Hematopoietic multipotent progenitor cell treated with erythropoietin and hydrocortisone succinate and interleukin-3 and kit ligand, for 15 days (in vitro differentiated cells): ENCODE data around the gene FABP1.

ENCODE experiments used
- DNase-seq: peaks from one replicate; pipeline ENCODE4 v3.0.0-alpha.2; 2015; ENCODE audit warnings: low spot score

FABP1 gene

DNA sequence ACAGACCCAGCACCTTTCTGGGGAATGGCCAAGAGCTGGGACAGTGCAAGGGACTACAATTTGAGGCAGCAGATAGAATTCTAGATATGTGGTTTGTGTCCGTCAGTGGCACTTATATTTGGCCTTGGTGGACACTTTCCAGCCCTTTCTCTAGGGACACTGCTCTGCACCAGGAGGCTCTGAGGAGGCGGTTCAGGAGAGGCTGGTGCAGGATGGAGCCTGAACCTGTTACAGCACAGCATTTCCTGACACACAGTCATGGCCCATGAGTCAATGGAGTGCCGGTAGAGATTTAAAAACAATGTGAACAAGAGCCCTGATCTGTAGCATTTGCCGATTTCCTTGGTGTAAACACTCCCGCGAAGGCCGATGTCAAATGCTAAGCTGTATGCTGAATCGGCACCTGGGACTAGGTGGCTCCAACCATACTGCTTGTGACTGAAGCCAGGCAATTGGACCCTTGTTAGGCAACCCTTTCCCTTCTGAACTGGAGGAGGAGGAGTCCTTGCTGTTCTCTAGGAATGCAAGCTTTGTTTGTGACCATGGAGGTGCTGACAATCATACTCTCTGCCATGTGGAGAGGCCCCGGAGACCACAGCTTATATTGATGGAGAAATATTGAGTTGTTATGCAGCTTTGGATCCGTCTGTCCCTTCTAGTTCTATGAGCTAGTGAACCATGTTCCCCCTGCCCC is 11.9 kb downstream of the FABP1 start:
- no peak for DNase-seq

DNA sequence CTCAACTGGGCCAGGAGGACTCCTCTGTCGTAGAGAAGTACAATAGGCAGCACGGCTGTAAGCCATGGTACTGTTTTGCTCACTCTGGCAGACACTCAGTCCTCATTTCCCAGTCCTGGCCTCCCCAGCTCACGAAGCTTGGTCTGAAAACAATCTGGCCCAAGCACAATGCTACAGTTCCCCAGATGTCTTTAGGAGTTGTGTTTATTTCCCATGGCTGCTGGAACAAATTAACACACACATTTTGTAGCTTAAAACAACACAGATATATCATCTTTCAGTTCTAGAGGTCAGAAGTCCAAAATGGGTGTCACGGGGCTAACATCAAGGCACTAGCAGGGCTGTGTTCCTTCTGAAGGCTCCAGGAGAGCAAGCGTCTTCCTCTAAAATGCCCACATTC is 13.0 kb downstream of the FABP1 start:
- DNase-seq, result no peak

DNA sequence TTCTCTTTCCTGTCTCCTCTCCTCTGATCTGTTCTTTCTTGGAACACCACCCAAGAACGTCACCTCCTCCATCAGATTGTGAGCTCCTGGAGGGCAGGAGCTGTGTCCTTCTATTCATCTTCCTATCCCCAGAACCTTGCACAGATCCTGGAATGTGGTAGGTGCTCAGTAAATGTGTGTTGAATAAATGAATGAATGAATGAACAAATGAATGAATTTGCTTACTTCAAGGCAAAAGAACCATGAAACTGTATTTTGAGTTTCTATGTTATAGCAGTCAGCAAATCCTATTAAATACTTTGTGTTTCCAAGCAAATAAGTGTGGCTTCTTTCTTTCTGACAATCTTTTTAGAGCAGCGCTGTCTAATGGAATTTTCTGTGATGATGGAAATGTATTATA is 14.8 kb downstream of the FABP1 start:
- no peak for DNase-seq

DNA sequence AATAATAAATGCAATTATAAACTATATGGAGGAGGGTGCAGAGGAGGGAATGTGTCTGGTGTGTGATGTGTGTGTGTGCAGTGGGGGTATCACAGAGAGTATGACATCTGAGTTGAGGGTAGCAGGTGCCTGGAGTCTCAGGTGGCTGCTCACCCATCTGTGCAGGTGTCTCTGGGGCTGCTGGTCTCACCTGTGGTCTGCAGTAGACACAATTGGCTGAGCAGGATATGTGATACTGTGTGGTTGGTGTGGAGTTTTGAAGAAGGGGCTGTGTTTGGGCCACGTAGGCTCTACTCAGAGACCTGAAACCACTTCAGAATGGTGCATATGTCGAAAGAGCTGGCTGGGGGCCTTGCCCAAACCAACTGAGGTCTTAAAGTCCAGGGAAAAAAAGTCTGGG is 17.0 kb downstream of the FABP1 start:
- DNase-seq, result no peak

DNA sequence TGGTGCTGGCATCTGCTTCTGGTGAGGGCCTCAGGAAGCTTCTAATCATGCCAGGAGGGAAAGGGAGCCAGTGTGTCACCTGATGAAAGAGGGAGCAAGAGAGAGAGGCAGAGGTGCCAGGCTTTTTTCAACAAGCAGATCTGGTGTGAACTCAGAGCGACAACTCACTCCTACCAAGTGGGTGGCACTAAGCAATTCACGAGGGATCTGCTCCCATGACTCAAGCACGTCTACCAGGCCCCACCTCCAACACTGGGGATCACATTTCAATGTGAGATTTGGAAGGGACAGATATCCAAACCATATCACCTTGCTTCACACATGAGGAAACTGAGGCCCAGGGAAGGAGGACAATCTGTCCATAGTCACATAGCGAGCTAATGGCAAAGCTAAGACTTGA is 19.1 kb downstream of the FABP1 start:
- no peak for DNase-seq

DNA sequence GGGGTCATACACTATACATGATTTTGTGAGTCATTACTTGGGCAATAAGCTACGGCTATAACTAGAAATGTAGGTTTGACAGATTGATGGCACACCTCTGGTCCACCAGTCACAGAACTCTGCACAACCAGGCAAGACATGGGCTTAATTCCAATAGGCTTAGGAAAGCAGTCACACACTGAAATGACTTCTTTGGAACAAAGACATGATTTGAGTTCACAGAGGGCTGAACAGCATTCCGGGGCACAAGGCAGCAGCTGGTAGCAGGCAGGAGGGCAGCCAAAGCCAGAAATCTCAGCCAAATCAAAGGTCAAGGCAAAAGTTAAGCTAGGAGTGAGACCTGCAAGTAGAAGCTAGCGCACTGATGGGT is 27.4 kb downstream of the FABP1 start:
- no peak for DNase-seq

DNA sequence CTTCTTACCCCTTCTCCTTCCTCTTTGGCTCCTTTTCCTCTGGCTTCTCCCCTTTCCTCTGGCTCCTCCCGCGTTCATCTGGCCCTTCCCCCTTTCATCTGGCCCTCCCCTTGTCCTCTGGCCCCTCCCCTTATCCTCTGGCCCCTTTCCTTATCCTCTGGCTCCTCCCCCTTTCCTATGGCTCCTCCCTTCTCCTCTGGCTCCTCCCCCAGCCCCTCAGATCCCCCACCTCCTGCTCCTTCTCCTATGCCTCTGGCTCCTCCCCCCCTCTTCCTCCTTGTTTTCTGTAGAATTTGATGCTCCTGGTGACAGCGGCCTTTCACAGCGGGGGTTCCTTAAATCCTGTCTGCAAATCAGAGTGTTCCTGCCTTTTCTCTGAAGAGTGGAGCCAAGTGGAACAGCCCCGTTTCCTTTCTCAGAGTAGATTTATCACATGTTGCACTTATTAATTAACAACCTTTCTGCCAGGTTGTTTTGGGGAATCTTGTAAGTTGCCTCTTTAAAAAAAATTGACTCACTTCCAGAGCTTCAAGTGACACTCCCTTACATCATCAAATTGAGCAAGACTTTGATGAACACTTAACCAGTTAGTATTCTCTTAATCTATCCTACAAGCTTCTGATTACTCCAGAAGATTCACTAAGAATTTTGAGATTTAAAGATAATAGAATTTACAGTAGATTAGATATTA is 27.9 kb downstream of the FABP1 start:
- DNase-seq, result peak; percentile 12

DNA sequence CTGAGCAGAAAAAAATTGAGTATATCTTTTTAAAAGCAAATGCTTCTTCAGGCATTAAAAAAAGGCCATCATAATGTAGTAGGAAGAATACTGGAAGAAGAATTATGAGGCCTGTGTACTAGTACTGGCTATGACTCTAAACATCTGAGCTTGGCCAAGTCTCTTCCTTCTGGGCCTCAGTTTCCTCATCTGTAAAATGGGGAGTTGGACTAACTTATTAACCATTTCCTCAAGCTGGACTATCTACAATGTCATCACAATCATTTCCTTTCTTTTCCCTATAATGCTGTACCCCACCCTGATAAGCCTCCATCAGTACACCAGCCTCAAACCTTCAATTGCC is 29.3 kb downstream of the FABP1 start:
- no peak for DNase-seq

DNA sequence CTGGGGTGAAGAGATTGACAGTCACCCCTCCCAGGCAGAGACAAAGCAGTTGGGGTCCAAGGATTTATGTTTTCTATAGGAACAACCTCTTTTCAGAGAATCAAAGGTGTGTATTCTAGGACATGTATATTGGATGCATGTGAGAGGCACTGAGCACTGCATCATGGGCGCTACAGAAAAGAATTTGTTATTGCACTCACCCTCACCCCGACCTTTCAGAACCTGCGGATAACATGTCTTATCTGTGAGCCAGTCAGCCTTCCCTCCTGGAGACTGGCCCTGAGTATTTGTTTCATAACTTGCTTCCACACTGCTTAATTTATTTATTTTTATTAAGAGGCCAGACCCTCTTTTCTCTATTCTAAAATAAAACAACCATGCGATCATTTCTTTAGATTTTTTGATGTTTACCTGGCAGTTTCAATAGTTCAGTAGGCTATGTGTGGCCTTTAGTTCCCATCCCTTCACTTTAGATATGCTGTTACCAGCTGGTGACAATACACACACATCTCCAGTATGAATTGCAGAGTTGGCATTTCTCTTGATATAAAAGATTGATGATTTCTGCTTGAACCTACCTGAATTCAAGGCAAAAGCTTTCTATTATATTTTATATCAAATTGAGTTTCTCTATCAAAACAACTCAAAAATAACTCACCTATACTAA is 29.8 kb downstream of the FABP1 start:
- DNase-seq, result no peak

DNA sequence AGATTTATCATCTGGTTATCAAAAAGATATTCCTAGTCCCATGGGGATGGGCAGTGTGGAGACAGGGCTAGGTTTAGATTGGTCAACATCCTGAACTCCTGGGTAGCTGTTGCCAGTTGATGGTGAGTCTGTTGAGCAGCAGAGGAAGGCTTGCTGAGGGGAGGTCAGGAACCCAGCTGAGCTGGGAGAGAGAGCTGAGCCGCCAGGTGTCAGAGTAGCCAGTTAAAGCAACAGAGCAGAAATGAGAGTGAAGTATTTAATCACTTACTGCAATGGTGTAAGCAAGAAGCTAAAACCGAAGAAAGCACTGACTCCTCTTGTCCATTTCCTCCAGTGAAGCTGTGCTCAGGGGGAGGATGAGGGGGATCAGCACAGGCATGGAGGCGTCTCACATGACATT is 30.7 kb downstream of the FABP1 start:
- DNase-seq, result no peak

DNA sequence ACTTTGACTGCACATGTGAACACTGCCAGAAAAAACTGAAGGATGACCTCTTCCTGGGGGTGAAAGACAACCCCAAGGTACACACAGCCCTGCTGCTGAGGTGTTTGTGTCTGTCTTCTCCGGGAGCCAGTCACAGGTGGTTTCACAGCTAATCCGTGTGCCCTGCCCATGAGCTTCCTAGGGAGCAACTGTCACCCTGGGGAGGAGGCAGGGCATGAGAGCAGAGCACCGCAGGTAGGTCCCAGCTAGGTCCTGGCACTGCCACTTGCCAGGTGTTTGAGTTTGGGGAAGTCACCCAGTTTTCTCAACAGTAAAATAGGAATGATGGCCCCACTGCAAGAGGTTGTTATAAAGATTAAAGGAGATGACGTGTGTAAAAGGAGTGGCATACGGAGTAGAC is 31.2 kb downstream of the FABP1 start:
- no peak for DNase-seq

DNA sequence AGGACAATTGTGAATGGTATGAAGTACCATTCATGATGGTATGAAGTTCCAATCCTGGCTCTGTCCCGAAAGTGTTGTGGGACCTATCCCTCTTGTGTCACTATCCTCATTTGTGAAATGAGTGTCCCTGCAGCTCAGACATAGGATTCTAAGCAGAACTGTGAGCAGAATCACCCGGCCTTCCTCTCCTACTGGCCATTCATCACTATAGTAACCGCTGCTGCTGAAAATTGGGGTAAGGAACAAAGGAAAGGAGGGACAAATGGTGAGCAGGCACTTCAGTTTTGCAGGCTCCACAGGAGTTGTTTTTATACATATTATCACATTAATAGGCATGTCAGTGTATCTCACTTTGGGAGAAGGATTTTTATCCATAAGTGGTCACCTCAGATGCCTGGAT is 32.8 kb downstream of the FABP1 start:
- DNase-seq, result no peak

DNA sequence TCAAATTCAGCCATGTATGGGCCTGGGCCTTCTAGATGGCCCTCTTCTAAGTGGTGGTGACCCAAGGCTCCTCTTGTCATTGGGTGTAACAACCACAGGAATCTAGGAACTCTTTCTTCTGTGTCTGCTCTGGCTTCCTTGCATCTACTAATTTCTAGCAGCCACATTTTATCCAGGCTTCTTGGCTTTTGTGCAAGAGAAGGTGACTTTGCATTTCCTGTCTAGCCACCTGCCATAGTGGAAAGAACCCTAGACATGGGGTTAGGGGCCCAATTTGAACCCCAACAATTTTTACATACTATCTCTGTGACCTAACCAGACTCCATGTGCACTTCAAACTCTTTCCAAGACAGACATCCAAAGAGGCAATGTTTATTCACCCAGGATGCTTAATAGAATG is 35.1 kb downstream of the FABP1 start:
- no peak for DNase-seq

DNA sequence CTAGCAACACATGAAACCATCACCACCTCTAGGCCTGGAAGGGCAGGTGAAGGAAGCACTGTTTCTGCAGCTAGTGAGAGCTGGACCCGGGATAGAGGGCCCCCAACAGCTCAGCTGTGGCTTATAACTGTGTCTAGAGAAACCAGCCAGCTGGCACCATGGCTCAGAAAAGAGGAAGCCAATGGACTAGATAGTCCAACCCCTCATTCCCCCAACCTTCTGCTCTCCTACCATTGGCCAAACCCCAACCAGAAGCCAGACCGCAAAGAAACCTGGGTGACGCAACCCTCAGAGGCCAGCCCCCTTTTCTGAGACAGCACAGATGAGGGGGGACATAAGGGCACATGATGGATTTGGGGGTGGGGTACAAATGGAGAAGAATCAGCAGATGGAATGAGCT is 35.9 kb downstream of the FABP1 start:
- no peak for DNase-seq

DNA sequence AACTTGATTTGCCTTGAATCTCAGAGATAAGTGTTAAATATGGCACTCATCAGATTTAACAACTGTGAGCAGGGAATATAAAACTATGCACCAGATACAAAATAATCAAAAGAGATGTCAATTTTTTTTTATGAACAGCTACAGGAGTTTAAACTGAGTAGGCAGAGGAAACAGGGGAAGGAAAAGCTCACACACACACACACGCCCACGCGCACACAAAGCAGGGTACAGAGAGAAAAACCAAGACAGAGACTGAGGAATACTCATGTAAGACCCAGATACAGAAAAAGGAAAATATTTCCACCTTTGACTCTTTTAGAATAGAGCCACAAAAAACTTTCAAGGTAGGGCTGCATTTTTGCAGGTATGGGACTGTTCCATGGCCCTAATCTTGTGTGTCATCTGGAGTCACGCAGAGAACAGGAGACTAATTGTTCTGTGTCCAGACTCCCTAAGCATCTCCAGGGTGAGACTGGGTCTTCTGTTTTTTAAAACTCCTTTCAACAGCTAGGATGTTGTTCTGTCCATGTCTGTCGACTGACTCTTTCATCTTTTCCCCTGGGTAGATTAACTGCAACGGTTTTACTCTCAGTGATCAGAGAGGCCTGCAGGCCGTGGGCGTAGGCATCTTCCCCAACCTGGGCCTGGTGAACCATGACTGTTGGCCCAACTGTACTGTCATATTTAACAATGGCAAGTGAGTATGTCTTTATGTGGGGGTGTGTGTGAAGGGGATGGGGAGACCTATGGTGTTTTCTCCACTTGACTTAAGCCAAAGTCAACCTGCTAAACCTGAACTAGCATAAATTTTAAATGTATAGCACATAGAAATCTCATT is 37.2 kb downstream of the FABP1 start:
- no peak for DNase-seq

DNA sequence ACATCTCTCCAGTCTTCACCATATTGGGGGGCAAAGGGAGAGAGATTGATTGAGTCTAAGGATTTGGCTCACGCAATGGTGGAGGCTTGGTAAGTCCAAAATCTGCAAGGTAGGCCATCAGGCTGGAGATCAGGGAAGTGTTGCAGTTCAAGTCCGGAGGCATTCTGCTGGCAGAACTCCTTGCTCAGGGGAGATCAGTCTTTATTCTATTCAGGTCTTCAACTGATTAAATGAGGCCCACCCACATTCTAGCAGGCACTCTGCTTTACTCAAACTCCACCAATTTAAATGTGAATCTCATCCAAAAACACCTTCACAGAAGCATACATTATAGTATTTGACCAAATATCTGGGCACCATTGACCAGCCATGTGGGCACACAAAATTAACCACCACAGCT is 38.9 kb downstream of the FABP1 start:
- no peak for DNase-seq

DNA sequence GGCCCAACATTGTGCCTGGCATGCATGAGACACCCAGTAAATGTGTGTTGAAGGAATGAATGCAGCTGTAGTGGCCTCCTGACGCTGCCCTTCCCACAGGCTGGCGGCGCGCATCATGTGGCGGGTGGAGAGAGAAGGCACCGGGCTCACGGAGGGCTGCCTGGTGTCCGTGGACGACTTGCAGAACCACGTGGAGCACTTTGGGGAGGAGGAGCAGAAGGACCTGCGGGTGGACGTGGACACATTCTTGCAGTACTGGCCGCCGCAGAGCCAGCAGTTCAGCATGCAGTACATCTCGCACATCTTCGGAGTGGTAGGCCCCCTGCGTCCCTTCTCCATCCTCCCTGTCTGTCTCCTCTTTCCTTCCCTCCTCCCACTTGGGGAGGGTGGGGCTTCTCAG is 40.1 kb downstream of the FABP1 start:
- DNase-seq, result no peak

DNA sequence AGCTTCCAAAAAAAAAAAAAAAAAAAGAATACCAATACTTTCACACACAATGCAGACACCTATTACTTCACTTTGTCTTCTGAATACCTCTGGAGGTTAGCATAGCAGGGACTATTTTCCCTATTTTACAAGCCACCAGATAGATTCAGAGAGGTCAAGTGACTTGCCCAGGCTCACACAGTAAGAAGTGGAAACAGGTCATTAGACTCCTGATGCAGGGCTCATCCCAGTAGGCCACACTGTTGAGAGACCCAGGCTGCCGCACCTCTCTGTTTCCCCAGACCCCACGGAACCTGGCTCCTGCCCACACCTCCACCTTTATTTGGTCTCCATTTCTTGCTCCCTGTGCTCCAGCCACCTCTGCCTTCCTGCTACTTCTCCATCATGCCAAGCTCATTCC is 40.8 kb downstream of the FABP1 start:
- DNase-seq, result no peak

DNA sequence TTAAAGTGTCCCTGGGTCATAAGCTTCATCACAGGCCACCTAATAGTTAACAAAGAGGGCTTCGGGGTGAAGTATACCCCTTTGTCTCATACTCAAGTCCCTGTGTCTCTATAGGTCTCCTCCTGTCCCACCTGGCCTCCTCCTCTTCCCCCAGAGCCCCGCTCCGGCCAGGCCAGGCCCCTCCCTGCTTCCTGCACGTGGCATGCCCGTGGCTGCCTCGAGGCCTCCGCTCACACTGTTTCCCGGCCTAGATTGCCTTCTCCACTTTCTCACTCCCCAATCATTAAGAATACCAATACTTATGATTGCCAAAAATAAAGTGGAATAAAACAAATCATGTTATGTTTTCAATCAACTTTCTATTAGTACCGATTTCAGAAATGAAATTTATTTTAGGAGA is 41.5 kb downstream of the FABP1 start:
- no peak for DNase-seq

DNA sequence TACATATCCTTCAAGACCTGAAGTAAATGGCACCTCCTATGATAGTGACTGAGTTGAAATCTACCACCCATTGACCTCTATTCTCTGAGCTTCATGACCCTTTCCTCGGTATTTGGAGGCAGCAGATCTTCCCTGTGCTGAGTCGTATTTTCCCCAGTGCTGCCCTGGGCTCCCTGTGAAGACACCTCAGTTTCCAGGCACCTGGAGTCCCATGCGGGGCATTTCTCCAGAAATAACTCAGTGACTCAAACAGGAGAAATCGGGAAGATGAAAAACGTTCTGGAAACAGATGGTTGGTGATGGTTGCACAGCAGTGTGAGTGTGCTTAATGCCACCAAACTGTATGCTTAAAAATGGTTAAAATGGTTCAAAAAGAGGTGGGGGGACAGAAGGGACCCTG is 42.3 kb downstream of the FABP1 start:
- DNase-seq, result no peak

DNA sequence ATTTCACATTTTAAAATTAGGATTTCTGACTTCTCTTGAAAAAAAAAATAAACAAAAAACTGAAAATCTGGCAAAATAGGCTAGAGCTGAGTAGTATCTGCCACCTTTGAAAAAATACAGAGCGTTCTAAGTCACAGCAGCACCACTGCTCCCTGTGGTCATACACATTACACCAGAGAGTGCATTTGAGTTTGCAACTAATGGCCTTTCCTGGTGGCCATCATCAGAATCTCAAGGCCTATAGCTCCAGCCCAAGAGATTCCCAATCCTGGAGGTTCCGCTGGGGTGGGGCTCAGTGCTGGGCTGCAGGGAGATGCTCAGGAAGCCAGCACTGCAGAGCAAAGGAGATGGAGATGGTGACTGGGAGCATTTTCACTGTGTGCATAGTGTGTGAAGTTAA is 42.8 kb downstream of the FABP1 start:
- DNase-seq, result no peak

DNA sequence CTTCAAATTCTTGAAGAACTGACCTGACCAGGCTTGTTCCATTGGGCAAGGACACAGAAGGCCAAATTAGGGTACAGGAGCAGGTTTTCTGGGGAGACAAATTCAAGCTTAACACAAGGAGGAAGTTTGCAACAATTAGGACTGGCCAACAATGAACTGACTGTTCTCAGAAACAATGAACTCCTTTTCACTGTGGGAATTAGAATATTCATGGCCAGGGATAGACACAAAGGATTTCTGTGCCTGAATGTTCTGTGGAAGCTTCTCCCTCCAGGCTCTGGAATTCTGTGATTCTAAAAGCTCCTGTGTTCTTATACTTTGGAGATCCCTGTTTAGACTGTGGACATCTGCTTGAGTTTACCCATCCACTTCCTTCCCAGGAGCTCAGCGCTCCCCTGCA is 45.1 kb downstream of the FABP1 start:
- DNase-seq, result no peak
